A549 (cell line): Measurements from ENCODE around the gene LY6G5C. TPM values are rescaled to one million over a fixed set of nuclear protein-coding genes. Genes with fewer than 3 reads are reported as not detected.

Experiments used
- ATAC-seq, 2 experiments: fragments of 200-7000 bp in 1 of 2; fragments of >200 bp in 1 of 2; cut with Nextera tagmentation in 1 of 2; cut with Tn5 transposase in 1 of 2; 3 replicates each; pipeline versions ENCODE4 v1.8.0 to v1.9.1; 2018 to 2020; ENCODE audit warnings: mild to moderate bottlenecking in 1 of 2, moderate library complexity in 1 of 2
- CTCF ChIA-PET: fragments of 300-600 bp; sonication (Branson Sonifier 250); formaldehyde crosslinking; extraction: SDS; loops from one replicate; lab custom pipeline; 2021; ENCODE audit warnings: antibody characterized with exemption, inconsistent platforms; lab: Yijun Ruan, JAX
- POLR2A ChIA-PET: fragments of 350-600 bp; formaldehyde crosslinking; extraction: SDS; loops from one replicate; lab custom pipeline; 2021; ENCODE audit warnings: antibody characterized with exemption, inconsistent platforms; lab: Yijun Ruan, JAX
- DNase-seq, 2 experiments: peaks; one replicate each; pipeline versions ENCODE4 v3.0.0 to v3.0.0-alpha.2; 2011 to 2016; ENCODE audit warnings: low read depth in 1 of 2, low spot score in 1 of 2
- FAIRE-seq: peaks from 2 replicates; lab custom pipeline; 2011; peaks lifted over from hg19 to GRCh38; lab: Jason Lieb, UNC
- H3K27ac ChIP-seq, 2 experiments: fragments of >200 bp; sonication (Bioruptor Twin); formaldehyde crosslinking; 3 replicates each; pipeline ENCODE4 v1.5.1; 2016 to 2017
- H3K4me1 ChIP-seq: fragments of >200 bp; sonication (Bioruptor Twin); formaldehyde crosslinking; 3 replicates; pipeline ENCODE4 v1.6.1; 2016
- H3K4me2 ChIP-seq: fragments of >200 bp; sonication (Bioruptor Twin); formaldehyde crosslinking; 3 replicates; pipeline ENCODE4 v1.6.1; 2016
- H3K4me3 ChIP-seq: fragments of >200 bp; sonication (Bioruptor Twin); formaldehyde crosslinking; 3 replicates; pipeline ENCODE4 v1.5.1; 2016
- H3K9me3 ChIP-seq: fragments of >200 bp; sonication (Bioruptor Twin); formaldehyde crosslinking; 3 replicates; pipeline ENCODE4 v1.6.1; 2016
- BHLHE40 ChIP-seq: IDR thresholded peaks from 2 replicates; pipeline ENCODE4 v1.6.1; 2012; ENCODE audit warnings: low read depth, low read length, inconsistent platforms
- CHD2 ChIP-seq: fragments of 150-350 bp; IDR thresholded peaks from 2 replicates; pipeline ENCODE4 v1.6.1; 2014; ENCODE audit warnings: low read length; ENCODE audit not compliant: partially characterized antibody
- CHD4 ChIP-seq: fragments of 200-600 bp; sonication (generic); IDR thresholded peaks from 2 replicates; pipeline ENCODE4 v1.6.1; 2016; ENCODE audit warnings: antibody characterized with exemption, mild to moderate bottlenecking, borderline replicate concordance
- EHF ChIP-seq: fragments of 250-450 bp; sonication (Bioruptor Pico); IDR thresholded peaks from 2 replicates; pipeline ENCODE4 v1.5.0; 2020; ENCODE audit warnings: mild to moderate bottlenecking
- ELK1 ChIP-seq: fragments of 150-350 bp; IDR thresholded peaks from 2 replicates; pipeline ENCODE4 v1.6.1; 2014; ENCODE audit warnings: low read depth, mild to moderate bottlenecking, low read length
- EP300 ChIP-seq, 2 experiments: fragments of >200 bp; sonication (Bioruptor Twin); formaldehyde crosslinking; IDR thresholded peaks; 2 replicates in 1 of 2; 3 replicates in 1 of 2; pipeline ENCODE4 v1.6.1; 2016 to 2017
- FOSB ChIP-seq: fragments of 250-450 bp; sonication (Bioruptor Pico); IDR thresholded peaks from 2 replicates; pipeline ENCODE4 v1.5.0; 2020; ENCODE audit warnings: mild to moderate bottlenecking, moderate library complexity
- FOSL2 ChIP-seq, 2 experiments: fragments of 450-650 bp in 1 of 2; fragments of >200 bp in 1 of 2; sonication (Bioruptor Twin) in 1 of 2; formaldehyde crosslinking; IDR thresholded peaks; 2 replicates each; pipeline versions ENCODE4 v1.5.0 to v1.6.1; 2016 to 2020; ENCODE audit warnings: mild to moderate bottlenecking in 1 of 2, moderate library complexity in 1 of 2
- HDAC2 ChIP-seq: fragments of 200-600 bp; sonication (generic); IDR thresholded peaks from 2 replicates; pipeline ENCODE4 v1.6.1; 2016
- HES2 ChIP-seq: fragments of >200 bp; sonication (Bioruptor Twin); formaldehyde crosslinking; IDR thresholded peaks from 2 replicates; pipeline ENCODE4 v1.6.1; 2016
- HEYL ChIP-seq: fragments of 250-450 bp; sonication (Bioruptor Pico); IDR thresholded peaks from 2 replicates; pipeline ENCODE4 v1.8.0; 2021; ENCODE audit warnings: mild to moderate bottlenecking, moderate library complexity
- HMGXB4 ChIP-seq: fragments of 250-450 bp; sonication (Bioruptor Pico); IDR thresholded peaks from 2 replicates; pipeline ENCODE4 v1.5.0; 2021; ENCODE audit warnings: mild to moderate bottlenecking, moderate library complexity, borderline replicate concordance
- HOXB5 ChIP-seq: fragments of 250-450 bp; sonication (Bioruptor Pico); IDR thresholded peaks from 2 replicates; pipeline ENCODE4 v1.5.0; 2020; ENCODE audit warnings: mild to moderate bottlenecking, moderate library complexity
- JUN ChIP-seq, 2 experiments: fragments of >200 bp; sonication (Bioruptor Twin); formaldehyde crosslinking; IDR thresholded peaks; 2 replicates in 1 of 2; 3 replicates in 1 of 2; pipeline ENCODE4 v1.6.1; 2016 to 2017
- JUNB ChIP-seq: fragments of >200 bp; sonication (Bioruptor Twin); formaldehyde crosslinking; IDR thresholded peaks from 2 replicates; pipeline ENCODE4 v1.6.1; 2016
- MAX ChIP-seq: IDR thresholded peaks from 2 replicates; pipeline ENCODE4 v1.6.1; 2012
- MAZ ChIP-seq: fragments of 150-350 bp; IDR thresholded peaks from 2 replicates; pipeline ENCODE4 v1.6.1; 2014; ENCODE audit warnings: antibody characterized with exemption, low read depth, low read length, borderline replicate concordance
- MYC ChIP-seq: IDR thresholded peaks from 2 replicates; pipeline ENCODE4 v1.6.1; 2012; ENCODE audit warnings: mild to moderate bottlenecking, inconsistent platforms, low read length, improper control_type of control experiment, borderline replicate concordance
- PBX3 ChIP-seq: IDR thresholded peaks from 2 replicates; pipeline ENCODE4 v1.6.1; 2012
- POLR2A ChIP-seq: IDR thresholded peaks from 2 replicates; pipeline ENCODE4 v1.6.1; 2012; ENCODE audit warnings: mild to moderate bottlenecking, low read length
- POLR2AphosphoS2 ChIP-seq: conservative IDR thresholded peaks from 2 replicates; pipeline ENCODE4 v1.6.1; 2012; ENCODE audit warnings: low read length, improper control_type of control experiment, inconsistent platforms
- RARB ChIP-seq: fragments of 250-450 bp; sonication (Bioruptor Pico); IDR thresholded peaks from 2 replicates; pipeline ENCODE4 v1.8.0; 2021; ENCODE audit warnings: mild to moderate bottlenecking, moderate library complexity
- RCOR1 ChIP-seq: fragments of 150-350 bp; IDR thresholded peaks from 2 replicates; pipeline ENCODE4 v1.6.1; 2014; ENCODE audit warnings: antibody characterized with exemption, low read length, low read depth
- REST ChIP-seq: fragments of 200-600 bp; sonication (generic); IDR thresholded peaks from 2 replicates; pipeline ENCODE4 v1.6.1; 2016; ENCODE audit warnings: antibody characterized with exemption, mild to moderate bottlenecking, moderate library complexity
- RFX5 ChIP-seq: fragments of 450-650 bp; IDR thresholded peaks from 2 replicates; pipeline ENCODE4 v1.7.1; 2014; ENCODE audit warnings: antibody characterized with exemption, mild to moderate bottlenecking, moderate library complexity
- RNF2 ChIP-seq: fragments of 200-600 bp; sonication (generic); IDR thresholded peaks from 2 replicates; pipeline ENCODE4 v1.6.1; 2016; ENCODE audit warnings: low read depth, mild to moderate bottlenecking, antibody characterized with exemption, moderate library complexity, borderline replicate concordance
- ZC3H11A ChIP-seq: fragments of 450-650 bp; IDR thresholded peaks from 2 replicates; pipeline ENCODE4 v1.6.1; 2014; ENCODE audit warnings: antibody characterized with exemption, mild to moderate bottlenecking
- ZFP36 ChIP-seq: fragments of 450-650 bp; IDR thresholded peaks from 2 replicates; pipeline ENCODE4 v1.6.1; 2014; ENCODE audit warnings: borderline replicate concordance; ENCODE audit not compliant: partially characterized antibody
- ZNF302 ChIP-seq: fragments of 250-450 bp; sonication (Bioruptor Pico); IDR thresholded peaks from 2 replicates; pipeline ENCODE4 v1.9.0; 2021; ENCODE audit warnings: inconsistent platforms, mild to moderate bottlenecking, moderate library complexity
- ZSCAN20 ChIP-seq: fragments of 250-450 bp; sonication (Bioruptor Pico); IDR thresholded peaks from 2 replicates; pipeline ENCODE4 v1.8.0; 2022; ENCODE audit warnings: mild to moderate bottlenecking, moderate library complexity
- WGBS: methylation state at CpG from one replicate; pipeline ENCODE4 v1.1.6; 2017; ENCODE audit errors: missing lambda C conversion rate; 5-methylcytosine and 5-hydroxymethylcytosine counted together
- polyA plus RNA-seq, 4 experiments: library from polyadenylated mRNA; depleted of rRNA in 3 of 4; stranded (reverse); fragments of >200 nt; fragmentation: RNase III in 1 of 4; extraction: RNeasy Plus Mini Kit Qiagen cat#74134 plus additional on column Dnase treatment in 1 of 4; gene quantifications; 2 replicates in 3 of 4; 3 replicates in 1 of 4; pipeline ENCODE4 v1.2.3, GENCODE V29; 2011 to 2017

Gene LY6G5C
- polyA plus RNA-seq, 2 of the 4 experiments (the other 2 are of a cell fraction): 1.2 to 1.6 TPM

- TF ChIP-seq HMGXB4 (CRISPR knock-in tag): 0 out of 2 replicates have a peak, but pooled peaks have one; percentile 35
These were observed 49.2 kb upstream of the LY6G5C start (continued) for GRCh38 chr6:31729979-31730630.

- ChIA-PET POLR2A (interaction anchor here (0.9 to 2.0 kb wide), 4 partner anchors 10 to 98 kb away, joined by 3 to 9 read pairs (median 6); partner anchors contain the start of genes ABHD16A, HSPA1A, HSPA1B and HSPA1L), CTCF (interaction anchor here (0.6 to 4.7 kb wide), 21 partner anchors 10 to 134 kb away, joined by 3 to 30 read pairs (median 5); partner anchors contain the start of genes LSM2, LY6G5C, LY6G6D and MSH5)
- under 1% methylated on average over 26 of the region's 29 CpGs for WGBS
- peak; percentile 39; the same call in 1 of the 2 replicates for TF ChIP-seq HOXB5 (CRISPR knock-in tag)
- TF ChIP-seq EP300 (IDR thresholded peaks at IDR 0.05): no peak
- no peak for TF ChIP-seq FOSB (CRISPR knock-in tag)
- TF ChIP-seq RCOR1: no peak
- TF ChIP-seq MAX: peak; percentile 4
- no peak for TF ChIP-seq POLR2AphosphoS2
- TF ChIP-seq ZNF302 (CRISPR knock-in tag): no peak
- TF ChIP-seq JUNB: no peak
- no peak for TF ChIP-seq CHD2
- no peak for TF ChIP-seq CHD4
- TF ChIP-seq RNF2: no peak
- TF ChIP-seq POLR2A: peak; percentile 35
- TF ChIP-seq RARB (CRISPR knock-in tag): no peak
- TF ChIP-seq FOSL2 (IDR thresholded peaks at IDR 0.05): no peak
- TF ChIP-seq FOSL2 (CRISPR knock-in tag; IDR thresholded peaks at IDR 0.05): no peak
- TF ChIP-seq MYC: no peak
- TF ChIP-seq EHF (CRISPR knock-in tag): no peak
- TF ChIP-seq ZFP36: no peak
- TF ChIP-seq RFX5: no peak
- TF ChIP-seq HDAC2: no peak
- no peak for TF ChIP-seq JUN (IDR thresholded peaks at IDR 0.05)
- no peak for TF ChIP-seq MAZ
- no peak for TF ChIP-seq HEYL (CRISPR knock-in tag)
- TF ChIP-seq BHLHE40: no peak
- no peak for TF ChIP-seq PBX3
- no peak for TF ChIP-seq HES2
- TF ChIP-seq ELK1: no peak
- no peak for TF ChIP-seq ZSCAN20 (CRISPR knock-in tag)
- TF ChIP-seq REST: no peak; the same call in 1 of the 2 replicates
- TF ChIP-seq ZC3H11A: no peak
These were observed 48.7 kb upstream of the LY6G5C start for GRCh38 chr6:31729515-31729978.

More at GRCh38 chr6:31729515-31729978, 48.7 kb upstream of the LY6G5C start:
- Histone ChIP-seq H3K4me2 (peak overlapping the region; percentile 83), H3K4me3 (peak overlapping the region; percentile 58), H3K9me3 (no peaks in the 10 kb centered on the region), H3K4me1 (peaks cover 17% of the 10 kb centered on the region), H3K27ac (peak overlapping the region; percentile 76 to 95)
- ATAC-seq (peak; percentile 85 to 88), FAIRE-seq (no peak), DNase-seq (peak; percentile 80 to 85)
